Uterus (tissue), 2 donors: Measurements from ENCODE around the gene NMNAT3.

ENCODE experiments used
- CTCF ChIP-seq, 4 experiments: fragments of 200-600 bp in 2 of 4; fragments of 450-650 bp in 2 of 4; sonication (generic) in 2 of 4; IDR thresholded peaks; one replicate each; pipeline ENCODE4 v1.5.1; 2016 to 2019; ENCODE audit warnings: antibody characterized with exemption in 4 of 4, mild to moderate bottlenecking in 2 of 4, moderate library complexity in 1 of 4
- POLR2A ChIP-seq, 2 donors: fragments of 450-650 bp; IDR thresholded peaks; one replicate each; pipeline ENCODE4 v1.6.1; 2016; ENCODE audit warnings: antibody characterized with exemption in 2 of 2, mild to moderate bottlenecking in 1 of 2, moderate library complexity in 1 of 2

DNA sequence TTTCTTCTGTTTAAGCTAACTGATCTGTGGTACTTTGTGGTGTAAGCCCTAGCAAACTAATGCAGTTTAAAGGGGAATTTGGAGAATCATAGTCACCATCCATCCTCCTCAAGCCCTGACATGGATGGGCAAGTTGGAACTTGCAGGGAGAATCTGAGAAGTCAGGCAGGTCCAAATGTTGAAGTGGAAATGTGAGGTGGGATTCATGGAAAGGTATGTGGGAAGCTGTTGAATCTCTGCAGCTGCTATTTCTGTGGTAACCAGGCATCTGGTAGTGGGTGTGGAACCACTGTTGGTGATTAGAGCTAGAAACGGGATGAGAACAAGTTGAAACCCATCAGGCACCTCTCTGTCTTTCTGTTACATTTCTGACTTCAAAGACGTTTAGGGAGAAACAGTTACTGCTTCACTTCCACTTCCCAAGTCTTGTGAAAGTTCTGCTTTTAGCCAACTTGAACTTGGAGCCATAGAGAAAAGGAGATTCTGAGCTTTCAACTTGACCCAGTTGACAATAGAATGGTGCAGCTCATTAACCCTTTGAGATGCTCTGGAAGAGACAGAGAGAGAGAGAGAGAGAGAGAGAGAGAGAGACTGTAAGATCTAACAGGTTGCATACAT, 38.1 kb upstream of the NMNAT3 start:
- TF ChIP-seq CTCF (IDR thresholded peaks at IDR 0.05) (no peak), POLR2A (IDR thresholded peaks at IDR 0.05) (no peak)
